HEK293T (cell line): Measurements from ENCODE around the gene KCNE3.

ENCODE experiments used
- ARNT ChIP-seq: fragments of 450-650 bp; IDR thresholded peaks from 2 replicates; pipeline ENCODE4 v1.6.1; 2017; ENCODE audit warnings: mild to moderate bottlenecking
- BHLHE40 ChIP-seq: fragments of 450-650 bp; IDR thresholded peaks from 2 replicates; pipeline ENCODE4 v1.6.1; 2016; ENCODE audit warnings: mild to moderate bottlenecking, moderate library complexity, borderline replicate concordance
- ELF4 ChIP-seq: fragments of 450-650 bp; IDR thresholded peaks from 2 replicates; pipeline ENCODE4 v1.6.1; 2017; ENCODE audit warnings: antibody characterized with exemption
- FOXA1 ChIP-seq: fragments of 450-650 bp; IDR thresholded peaks from 2 replicates; pipeline ENCODE4 v1.6.1; 2016; ENCODE audit warnings: mild to moderate bottlenecking
- FOXK2 ChIP-seq: fragments of 450-650 bp; IDR thresholded peaks from 2 replicates; pipeline ENCODE4 v1.6.1; 2016; ENCODE audit warnings: mild to moderate bottlenecking
- FOXM1 ChIP-seq: fragments of 450-650 bp; IDR thresholded peaks from 2 replicates; pipeline ENCODE4 v1.6.1; 2017; ENCODE audit warnings: mild to moderate bottlenecking, borderline replicate concordance
- HDGF ChIP-seq: fragments of 450-650 bp; IDR thresholded peaks from 2 replicates; pipeline ENCODE4 v1.6.1; 2017; ENCODE audit warnings: antibody characterized with exemption, borderline replicate concordance
- L3MBTL2 ChIP-seq: fragments of 450-650 bp; conservative IDR thresholded peaks from 2 replicates; pipeline ENCODE4 v1.6.1; 2016; ENCODE audit warnings: mild to moderate bottlenecking
- PKNOX1 ChIP-seq: fragments of 450-650 bp; IDR thresholded peaks from 2 replicates; pipeline ENCODE4 v1.6.1; 2016
- SP1 ChIP-seq: fragments of 450-650 bp; IDR thresholded peaks from 2 replicates; pipeline ENCODE4 v1.6.1; 2017
- SUZ12 ChIP-seq: fragments of 450-650 bp; IDR thresholded peaks from 2 replicates; pipeline ENCODE4 v1.6.1; 2016; ENCODE audit warnings: mild to moderate bottlenecking

GRCh38 chr11:74473382-74474173 lies 6.2 kb upstream of the KCNE3 start:
- TF ChIP-seq BHLHE40 (no peak), FOXM1 (no peak), HDGF (no peak), PKNOX1 (no peak), FOXA1 (no peak), ELF4 (no peak), SUZ12 (no peak), L3MBTL2 (no peak), SP1 (no peak), FOXK2 (no peak), ARNT (no peak)
